ENCODE results near the gene GYPA.
"Not testable (repeated sequence)": the region's sequence is repeated elsewhere in the genome, so short reads cannot be mapped to it uniquely, and the experiment has no call there.

GYPA gene

GRCh38 chr4:144136189-144136588 is 4.3 kb downstream of the GYPA start:
- not testable (repeated sequence) for DNase-seq; H3K9ac ChIP-seq (ENCODE audit: low read length); H4K20me1 ChIP-seq (ENCODE audit: insufficient read depth, low read length); H3K4me2 ChIP-seq (ENCODE audit: low read depth, low read length); H3K36me3 ChIP-seq (replicated peaks; ENCODE audit: insufficient read depth, low read length); H3K27ac ChIP-seq (ENCODE audit: low read length); H3K4me3 ChIP-seq (ENCODE audit: low read length); H3K9me2 ChIP-seq (replicated peaks; ENCODE audit: insufficient read depth, low read length); H3K79me2 ChIP-seq (ENCODE audit: low read length); H3K9me3 ChIP-seq (replicated peaks; ENCODE audit: insufficient read depth, low read length); H2AFZ ChIP-seq (ENCODE audit: low read length); H3K4me1 ChIP-seq (ENCODE audit: low read length); H3F3A ChIP-seq (ENCODE audit: insufficient read depth, low read length); H3K27me3 ChIP-seq (replicated peaks; ENCODE audit: insufficient read depth, low read length)

GRCh38 chr4:144130167-144130566 is 10.4 kb downstream of the GYPA start:
- not testable (repeated sequence) for H2AFZ ChIP-seq (ENCODE audit: low read length); H3K36me3 ChIP-seq (replicated peaks; ENCODE audit: insufficient read depth, low read length); H3K79me2 ChIP-seq (ENCODE audit: low read length); H3K9me3 ChIP-seq (replicated peaks; ENCODE audit: insufficient read depth, low read length); H3K4me2 ChIP-seq (ENCODE audit: low read depth, low read length); H3K9ac ChIP-seq (ENCODE audit: low read length); H3K27me3 ChIP-seq (replicated peaks; ENCODE audit: insufficient read depth, low read length); H3K4me1 ChIP-seq (ENCODE audit: low read length); H3K27ac ChIP-seq (ENCODE audit: low read length); H3K4me3 ChIP-seq (ENCODE audit: low read length); H4K20me1 ChIP-seq (ENCODE audit: insufficient read depth, low read length); H3F3A ChIP-seq (ENCODE audit: insufficient read depth, low read length); H3K9me2 ChIP-seq (replicated peaks; ENCODE audit: insufficient read depth, low read length); DNase-seq

- not testable (repeated sequence) for DNase-seq; H3K4me2 ChIP-seq (ENCODE audit: low read depth, low read length); H3K9ac ChIP-seq (ENCODE audit: low read length); H3K27me3 ChIP-seq (replicated peaks; ENCODE audit: insufficient read depth, low read length); H3K9me3 ChIP-seq (replicated peaks; ENCODE audit: insufficient read depth, low read length); H4K20me1 ChIP-seq (ENCODE audit: insufficient read depth, low read length); H3K4me1 ChIP-seq (ENCODE audit: low read length); H3K27ac ChIP-seq (ENCODE audit: low read length); H2AFZ ChIP-seq (ENCODE audit: low read length); H3F3A ChIP-seq (ENCODE audit: insufficient read depth, low read length); H3K9me2 ChIP-seq (replicated peaks; ENCODE audit: insufficient read depth, low read length); H3K36me3 ChIP-seq (replicated peaks; ENCODE audit: insufficient read depth, low read length); H3K79me2 ChIP-seq (ENCODE audit: low read length); H3K4me3 ChIP-seq (ENCODE audit: low read length)
These were observed 11.1 kb downstream of the GYPA start for GRCh38 chr4:144129336-144129875.

GRCh38 chr4:144128709-144129320 is 11.7 kb downstream of the GYPA start:
- H3K4me1 ChIP-seq (ENCODE audit: low read length); H3K36me3 ChIP-seq (replicated peaks; ENCODE audit: insufficient read depth, low read length); H3K79me2 ChIP-seq (ENCODE audit: low read length); H3K9ac ChIP-seq (ENCODE audit: low read length); H2AFZ ChIP-seq (ENCODE audit: low read length); H3K27ac ChIP-seq (ENCODE audit: low read length); DNase-seq; H3K4me3 ChIP-seq (ENCODE audit: low read length); H3K9me3 ChIP-seq (replicated peaks; ENCODE audit: insufficient read depth, low read length); H3K4me2 ChIP-seq (ENCODE audit: low read depth, low read length); H4K20me1 ChIP-seq (ENCODE audit: insufficient read depth, low read length); H3K9me2 ChIP-seq (replicated peaks; ENCODE audit: insufficient read depth, low read length); H3F3A ChIP-seq (ENCODE audit: insufficient read depth, low read length); H3K27me3 ChIP-seq (replicated peaks; ENCODE audit: insufficient read depth, low read length): not testable (repeated sequence)

- not testable (repeated sequence) for H3K4me2 ChIP-seq (ENCODE audit: low read depth, low read length); H3K79me2 ChIP-seq (ENCODE audit: low read length); H3K4me3 ChIP-seq (ENCODE audit: low read length); H3K4me1 ChIP-seq (ENCODE audit: low read length); H2AFZ ChIP-seq (ENCODE audit: low read length); DNase-seq; H3K9me2 ChIP-seq (replicated peaks; ENCODE audit: insufficient read depth, low read length); H4K20me1 ChIP-seq (ENCODE audit: insufficient read depth, low read length); H3K9ac ChIP-seq (ENCODE audit: low read length); H3K36me3 ChIP-seq (replicated peaks; ENCODE audit: insufficient read depth, low read length); H3K9me3 ChIP-seq (replicated peaks; ENCODE audit: insufficient read depth, low read length); H3K27me3 ChIP-seq (replicated peaks; ENCODE audit: insufficient read depth, low read length); H3K27ac ChIP-seq (ENCODE audit: low read length); H3F3A ChIP-seq (ENCODE audit: insufficient read depth, low read length)
These were observed 15.4 kb downstream of the GYPA start for GRCh38 chr4:144125109-144125508.

GRCh38 chr4:144123982-144124635 is 16.4 kb downstream of the GYPA start:
- not testable (repeated sequence) for H3K4me2 ChIP-seq (ENCODE audit: low read depth, low read length); H3K9me2 ChIP-seq (replicated peaks; ENCODE audit: insufficient read depth, low read length); H3K4me3 ChIP-seq (ENCODE audit: low read length); H2AFZ ChIP-seq (ENCODE audit: low read length); H3K9me3 ChIP-seq (replicated peaks; ENCODE audit: insufficient read depth, low read length); H4K20me1 ChIP-seq (ENCODE audit: insufficient read depth, low read length); H3K27me3 ChIP-seq (replicated peaks; ENCODE audit: insufficient read depth, low read length); H3K27ac ChIP-seq (ENCODE audit: low read length); H3F3A ChIP-seq (ENCODE audit: insufficient read depth, low read length); H3K9ac ChIP-seq (ENCODE audit: low read length); H3K79me2 ChIP-seq (ENCODE audit: low read length); H3K36me3 ChIP-seq (replicated peaks; ENCODE audit: insufficient read depth, low read length); H3K4me1 ChIP-seq (ENCODE audit: low read length)
- DNase-seq: peak; percentile 20

- H3K9me2 ChIP-seq (replicated peaks; ENCODE audit: insufficient read depth, low read length); H2AFZ ChIP-seq (ENCODE audit: low read length); H4K20me1 ChIP-seq (ENCODE audit: insufficient read depth, low read length); H3K4me2 ChIP-seq (ENCODE audit: low read depth, low read length); H3K4me3 ChIP-seq (ENCODE audit: low read length); H3K9me3 ChIP-seq (replicated peaks; ENCODE audit: insufficient read depth, low read length); H3K9ac ChIP-seq (ENCODE audit: low read length); H3K27me3 ChIP-seq (replicated peaks; ENCODE audit: insufficient read depth, low read length); H3K27ac ChIP-seq (ENCODE audit: low read length); H3K4me1 ChIP-seq (ENCODE audit: low read length); H3K36me3 ChIP-seq (replicated peaks; ENCODE audit: insufficient read depth, low read length); DNase-seq; H3F3A ChIP-seq (ENCODE audit: insufficient read depth, low read length); H3K79me2 ChIP-seq (ENCODE audit: low read length): not testable (repeated sequence)
These were observed 17.2 kb downstream of the GYPA start for GRCh38 chr4:144123269-144123668.

- H3K9me3 ChIP-seq (replicated peaks; ENCODE audit: insufficient read depth, low read length); H3F3A ChIP-seq (ENCODE audit: insufficient read depth, low read length); H2AFZ ChIP-seq (ENCODE audit: low read length); H3K79me2 ChIP-seq (ENCODE audit: low read length); DNase-seq; H3K4me3 ChIP-seq (ENCODE audit: low read length); H3K27ac ChIP-seq (ENCODE audit: low read length); H3K4me2 ChIP-seq (ENCODE audit: low read depth, low read length); H3K27me3 ChIP-seq (replicated peaks; ENCODE audit: insufficient read depth, low read length); H3K9ac ChIP-seq (ENCODE audit: low read length); H4K20me1 ChIP-seq (ENCODE audit: insufficient read depth, low read length); H3K9me2 ChIP-seq (replicated peaks; ENCODE audit: insufficient read depth, low read length); H3K36me3 ChIP-seq (replicated peaks; ENCODE audit: insufficient read depth, low read length); H3K4me1 ChIP-seq (ENCODE audit: low read length): not testable (repeated sequence)
These were observed 20.8 kb downstream of the GYPA start for GRCh38 chr4:144119752-144120151.
